Thoracic aorta (tissue), 2 donors: Measurements from ENCODE around the gene EMC9. TPM values are rescaled to one million over a fixed set of nuclear protein-coding genes. Genes with fewer than 3 reads are reported as not detected.

Experiments used
- ATAC-seq: fragments of 150-250 bp; one replicate; pipeline ENCODE4 v1.8.0; 2017; ENCODE audit warnings: low read depth; ENCODE audit not compliant: insufficient number of reproducible peaks, low FRiP score
- DNase-seq: peaks from one replicate; pipeline ENCODE4 v3.0.0-alpha.2; 2020; ENCODE audit warnings: low spot score
- H3K27ac ChIP-seq, 2 donors: fragments of 200-600 bp; sonication (generic); 1 replicate in 1 of 2; 2 replicates in 1 of 2; pipeline ENCODE4 v1.5.1; 2016; ENCODE audit warnings: mild to moderate bottlenecking in 2 of 2, moderate library complexity in 2 of 2
- H3K27me3 ChIP-seq: fragments of 200-600 bp; sonication (generic); replicated peaks from 2 replicates; pipeline ENCODE4 v1.6.0; 2016; ENCODE audit warnings: mild to moderate bottlenecking; ENCODE audit not compliant: insufficient read depth
- H3K36me3 ChIP-seq: fragments of 200-600 bp; sonication (generic); one replicate; pipeline ENCODE4 v1.5.1; 2016
- H3K4me1 ChIP-seq, 2 donors: fragments of 200-600 bp; sonication (generic); 1 replicate in 1 of 2; 2 replicates in 1 of 2; pipeline versions ENCODE4 v1.5.1 to v1.6.0; 2016; ENCODE audit warnings: low read depth in 2 of 2, mild to moderate bottlenecking in 1 of 2; ENCODE audit not compliant: control insufficient read depth in 1 of 2
- H3K4me3 ChIP-seq: fragments of 200-600 bp; sonication (generic); 2 replicates; pipeline ENCODE4 v1.5.1; 2016; ENCODE audit warnings: mild to moderate bottlenecking
- H3K9me3 ChIP-seq: fragments of 200-600 bp; sonication (generic); 2 replicates; pipeline ENCODE4 v1.5.1; 2016
- CTCF ChIP-seq: fragments of 200-600 bp; sonication (generic); IDR thresholded peaks from one replicate; pipeline ENCODE4 v1.5.1; 2019; ENCODE audit warnings: antibody characterized with exemption
- total RNA-seq, 2 donors: library from RNA; depleted of rRNA; stranded (reverse); fragments of >200 nt; gene quantifications; one replicate each; pipeline versions ENCODE4 v1.1.0 to v1.2.3, GENCODE V29; 2016

EMC9 gene
- total RNA-seq, 2 donors from 2014 or later: 4.9 to 18.6 TPM

GRCh38 chr14:24100197-24100981 is 41.0 kb downstream of the EMC9 start:
- Histone ChIP-seq H3K27ac (no peak overlapping the region), H3K9me3 (no peaks in the 10 kb centered on the region), H3K36me3 (no peaks in the 10 kb centered on the region), H3K4me1 (peaks cover 0 to 5% of the 10 kb centered on the region in 2 donors), H3K4me3 (no peak overlapping the region), H3K27me3 (no peaks in the 10 kb centered on the region)
- TF ChIP-seq CTCF: no peak
- DNase-seq (no peak), ATAC-seq (no peak)

DNA sequence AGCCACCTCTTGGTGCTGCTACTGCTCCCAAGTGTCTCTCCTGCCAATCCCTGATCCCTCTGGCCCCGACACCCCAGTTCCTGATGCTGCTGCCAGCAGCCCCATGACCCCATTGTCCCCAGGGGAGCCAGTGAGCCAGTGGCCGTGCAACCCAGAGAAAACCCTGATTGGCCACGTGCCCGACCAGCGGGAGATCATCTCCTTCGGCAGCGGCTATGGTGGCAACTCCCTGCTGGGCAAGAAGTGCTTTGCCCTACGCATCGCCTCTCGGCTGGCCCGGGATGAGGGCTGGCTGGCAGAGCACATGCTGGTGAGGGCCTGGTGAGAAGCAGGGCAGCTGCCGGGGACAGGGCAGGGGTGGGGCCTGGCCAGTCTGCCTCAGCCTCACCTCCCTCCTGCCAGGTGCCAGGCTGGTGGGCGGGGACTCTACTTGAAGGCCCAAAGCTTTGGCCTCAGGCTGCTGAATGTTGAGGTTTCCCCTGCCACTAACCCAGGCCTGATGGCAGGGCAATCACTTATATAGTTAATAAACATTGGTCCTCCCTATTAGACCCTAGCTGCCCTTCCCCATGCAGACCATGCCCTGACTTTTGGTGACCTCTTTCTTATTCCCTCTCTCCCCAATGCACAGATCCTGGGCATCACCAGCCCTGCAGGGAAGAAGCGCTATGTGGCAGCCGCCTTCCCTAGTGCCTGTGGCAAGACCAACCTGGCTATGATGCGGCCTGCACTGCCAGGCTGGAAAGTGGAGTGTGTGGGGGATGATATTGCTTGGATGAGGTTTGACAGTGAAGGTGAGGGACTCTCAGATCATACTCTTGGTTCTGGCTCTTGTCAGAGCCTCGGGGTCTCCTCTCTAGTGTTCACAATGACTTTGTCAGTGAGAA is 42.2 kb downstream of the EMC9 start:
- ATAC-seq (no peak), DNase-seq (no peak)
- no peaks in the 10 kb centered on the region for H3K27me3 ChIP-seq
- no peaks in the 10 kb centered on the region for H3K36me3 ChIP-seq
- TF ChIP-seq CTCF: no peak
- no peak overlapping the region for H3K27ac ChIP-seq
- H3K4me3 ChIP-seq: no peak overlapping the region
- no peaks in the 10 kb centered on the region for H3K9me3 ChIP-seq
- peaks cover 0 to 11% of the 10 kb centered on the region in 2 donors for H3K4me1 ChIP-seq

DNA sequence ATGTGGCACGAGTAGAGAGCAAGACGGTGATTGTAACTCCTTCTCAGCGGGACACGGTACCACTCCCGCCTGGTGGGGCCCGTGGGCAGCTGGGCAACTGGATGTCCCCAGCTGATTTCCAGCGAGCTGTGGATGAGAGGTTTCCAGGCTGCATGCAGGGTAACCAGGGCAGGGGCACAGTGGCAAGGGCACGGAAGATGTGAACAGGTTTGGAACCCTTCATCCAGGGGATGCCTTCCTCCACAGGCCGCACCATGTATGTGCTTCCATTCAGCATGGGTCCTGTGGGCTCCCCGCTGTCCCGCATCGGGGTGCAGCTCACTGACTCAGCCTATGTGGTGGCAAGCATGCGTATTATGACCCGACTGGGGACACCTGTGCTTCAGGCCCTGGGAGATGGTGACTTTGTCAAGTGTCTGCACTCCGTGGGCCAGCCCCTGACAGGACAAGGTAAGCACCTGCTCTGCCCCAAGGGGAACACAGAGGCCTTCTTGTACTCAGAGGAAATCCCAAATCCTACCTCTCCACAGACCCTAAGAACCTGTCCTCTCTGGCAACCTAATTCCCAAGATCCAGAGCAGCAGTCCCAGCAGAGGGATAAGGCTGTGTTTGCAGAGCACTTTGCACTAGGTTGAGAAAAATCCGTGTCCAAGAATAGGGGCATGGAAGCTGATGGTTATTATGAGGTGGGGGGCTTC is 43.0 kb downstream of the EMC9 start:
- TF ChIP-seq CTCF: no peak

GRCh38 chr14:24096545-24097181 is 44.7 kb downstream of the EMC9 start:
- DNase-seq (no peak), ATAC-seq (no peak)
- Histone ChIP-seq H3K9me3 (no peaks in the 10 kb centered on the region), H3K27ac (no peak overlapping the region), H3K27me3 (no peaks in the 10 kb centered on the region), H3K4me1 (peaks cover 9 to 25% of the 10 kb centered on the region in 2 donors), H3K4me3 (no peak overlapping the region), H3K36me3 (no peaks in the 10 kb centered on the region)
- no peak for TF ChIP-seq CTCF

More for the DNA sequence above, 43.0 kb downstream of the EMC9 start:
- no peak overlapping the region for H3K27ac ChIP-seq
- no peak overlapping the region for H3K4me3 ChIP-seq
- H3K9me3 ChIP-seq: no peaks in the 10 kb centered on the region
- H3K36me3 ChIP-seq: no peaks in the 10 kb centered on the region
- H3K27me3 ChIP-seq: no peaks in the 10 kb centered on the region
- no peak for DNase-seq
- no peak for ATAC-seq
- H3K4me1 ChIP-seq: peaks cover 4 to 15% of the 10 kb centered on the region in 2 donors
